Astrocyte of the cerebellum (primary cell): Measurements from ENCODE around the gene MTX3.

Experiments
- DNase-seq: peaks from one replicate; pipeline ENCODE4 v3.0.0-alpha.2; 2011; ENCODE audit warnings: low read depth
- H3K4me3 ChIP-seq: 2 replicates; pipeline ENCODE4 v1.5.1; 2011; ENCODE audit warnings: mild to moderate bottlenecking, low read depth, low read length, moderate library complexity
- in situ Hi-C: cut with HindIII; loops from 2 replicates; pipeline ENCODE4 v1.10.0; 2017; ENCODE audit warnings: low sequenced_read_pairs
- TF ChIP-seq, protein P1 (sequence below): IDR thresholded peaks from 2 replicates; pipeline ENCODE4 v1.5.1; 2012; ENCODE audit warnings: low read length, low read depth, moderate library complexity, mild to moderate bottlenecking; ENCODE audit errors: missing control alignments

MTX3 gene

DNA sequence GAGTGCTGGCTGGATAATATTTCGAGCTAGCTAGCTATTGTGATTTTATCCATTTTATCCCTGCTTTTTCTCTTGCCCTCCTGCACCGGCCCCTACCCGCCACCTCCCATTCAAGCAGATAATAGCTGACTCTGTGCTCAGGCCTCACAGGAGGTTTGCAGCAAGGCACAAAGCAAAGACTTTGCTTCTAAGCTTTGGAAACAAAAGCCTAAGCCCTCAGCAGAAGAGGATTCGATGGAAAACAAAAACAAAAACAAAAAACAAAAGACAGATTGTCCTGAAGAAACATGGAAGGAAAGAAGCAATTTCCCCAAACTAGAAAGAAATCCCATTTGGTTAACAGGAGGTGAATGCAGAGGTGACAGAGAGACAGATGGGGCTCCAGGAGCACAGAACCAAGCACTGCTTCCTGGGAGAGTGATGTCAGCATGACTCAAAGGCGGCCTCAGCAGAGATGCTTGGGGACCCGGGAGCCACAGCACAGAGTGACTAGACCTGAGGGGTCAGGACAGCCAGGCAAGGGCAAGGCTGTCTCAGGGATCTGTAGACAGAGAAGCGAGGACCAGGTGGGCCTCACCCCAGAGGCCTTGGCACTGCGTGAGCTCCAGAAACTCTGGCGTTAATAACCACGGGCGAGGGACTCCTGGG, 28.4 kb downstream of the MTX3 start:
- in situ Hi-C loops = no loop called here
- H3K4me3 ChIP-seq = no peak overlapping the region
- TF ChIP-seq, protein P1, sequence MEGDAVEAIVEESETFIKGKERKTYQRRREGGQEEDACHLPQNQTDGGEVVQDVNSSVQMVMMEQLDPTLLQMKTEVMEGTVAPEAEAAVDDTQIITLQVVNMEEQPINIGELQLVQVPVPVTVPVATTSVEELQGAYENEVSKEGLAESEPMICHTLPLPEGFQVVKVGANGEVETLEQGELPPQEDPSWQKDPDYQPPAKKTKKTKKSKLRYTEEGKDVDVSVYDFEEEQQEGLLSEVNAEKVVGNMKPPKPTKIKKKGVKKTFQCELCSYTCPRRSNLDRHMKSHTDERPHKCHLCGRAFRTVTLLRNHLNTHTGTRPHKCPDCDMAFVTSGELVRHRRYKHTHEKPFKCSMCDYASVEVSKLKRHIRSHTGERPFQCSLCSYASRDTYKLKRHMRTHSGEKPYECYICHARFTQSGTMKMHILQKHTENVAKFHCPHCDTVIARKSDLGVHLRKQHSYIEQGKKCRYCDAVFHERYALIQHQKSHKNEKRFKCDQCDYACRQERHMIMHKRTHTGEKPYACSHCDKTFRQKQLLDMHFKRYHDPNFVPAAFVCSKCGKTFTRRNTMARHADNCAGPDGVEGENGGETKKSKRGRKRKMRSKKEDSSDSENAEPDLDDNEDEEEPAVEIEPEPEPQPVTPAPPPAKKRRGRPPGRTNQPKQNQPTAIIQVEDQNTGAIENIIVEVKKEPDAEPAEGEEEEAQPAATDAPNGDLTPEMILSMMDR = no peak
- no peak for DNase-seq

DNA sequence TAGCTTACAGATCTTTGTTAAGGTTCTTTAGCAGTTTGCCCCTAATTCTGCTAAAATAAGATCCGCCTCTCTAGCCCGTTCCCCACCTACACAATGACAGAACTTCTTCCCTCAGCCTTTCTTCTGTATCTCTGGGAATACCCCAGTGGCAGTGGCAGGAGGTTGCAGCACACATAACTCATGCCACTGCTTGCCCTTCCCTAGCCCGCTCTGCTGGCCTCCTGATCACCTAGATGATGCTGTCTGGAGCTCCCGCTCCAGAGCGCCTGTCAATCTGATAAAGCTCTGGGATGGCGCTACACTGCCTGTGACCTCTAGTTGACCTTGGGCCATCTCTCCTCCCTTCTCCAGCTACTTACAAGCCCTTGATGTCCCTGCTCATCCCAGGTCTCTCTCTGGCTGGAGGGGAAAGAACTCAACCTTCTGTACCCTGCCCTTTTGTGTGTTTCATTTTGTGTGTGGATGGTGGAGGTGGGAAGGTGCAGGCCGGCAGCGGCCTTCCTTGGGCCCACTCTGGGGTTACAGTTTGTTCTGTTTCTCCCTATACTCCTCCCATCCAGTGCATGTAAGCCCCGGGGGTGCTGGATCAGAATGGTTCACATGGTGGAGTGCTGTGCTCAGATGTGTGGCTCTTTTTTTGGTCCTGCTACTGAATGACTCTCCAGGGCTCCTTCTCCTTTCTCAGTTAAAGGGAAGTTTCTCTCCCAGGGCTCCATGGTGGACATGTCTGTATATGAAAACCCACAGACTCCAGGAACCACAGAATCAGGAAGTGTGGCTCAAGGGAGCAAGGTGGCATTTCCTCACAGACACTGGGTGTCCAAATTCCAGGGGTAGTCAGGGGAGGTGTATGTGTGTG, 29.1 kb downstream of the MTX3 start:
- no peak overlapping the region for H3K4me3 ChIP-seq
- in situ Hi-C loops = no loop called here
- TF ChIP-seq, protein P1 = no peak
- DNase-seq = no peak

DNA sequence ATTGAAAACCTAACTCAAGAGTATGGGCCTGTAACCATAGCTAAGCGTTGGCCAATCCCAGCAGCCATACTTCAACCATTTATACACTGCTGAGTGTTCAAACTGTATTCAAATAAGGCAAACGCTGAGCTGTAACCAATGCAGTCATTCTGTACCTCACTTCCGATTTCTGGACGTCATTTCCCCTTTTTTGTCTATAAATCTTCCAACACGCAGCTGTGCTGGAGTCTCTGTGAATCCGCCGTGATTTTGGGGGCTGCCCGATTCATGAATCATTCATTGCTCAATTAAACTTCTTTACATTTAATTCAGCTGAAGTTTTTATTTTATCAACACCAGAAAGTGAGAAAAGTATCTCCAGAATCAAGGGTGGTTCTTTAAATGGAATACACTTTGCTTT, 31.7 kb downstream of the MTX3 start:
- in situ Hi-C loops = no loop called here
- TF ChIP-seq, protein P1 = no peak
- DNase-seq = no peak
- H3K4me3 ChIP-seq = no peak overlapping the region

DNA sequence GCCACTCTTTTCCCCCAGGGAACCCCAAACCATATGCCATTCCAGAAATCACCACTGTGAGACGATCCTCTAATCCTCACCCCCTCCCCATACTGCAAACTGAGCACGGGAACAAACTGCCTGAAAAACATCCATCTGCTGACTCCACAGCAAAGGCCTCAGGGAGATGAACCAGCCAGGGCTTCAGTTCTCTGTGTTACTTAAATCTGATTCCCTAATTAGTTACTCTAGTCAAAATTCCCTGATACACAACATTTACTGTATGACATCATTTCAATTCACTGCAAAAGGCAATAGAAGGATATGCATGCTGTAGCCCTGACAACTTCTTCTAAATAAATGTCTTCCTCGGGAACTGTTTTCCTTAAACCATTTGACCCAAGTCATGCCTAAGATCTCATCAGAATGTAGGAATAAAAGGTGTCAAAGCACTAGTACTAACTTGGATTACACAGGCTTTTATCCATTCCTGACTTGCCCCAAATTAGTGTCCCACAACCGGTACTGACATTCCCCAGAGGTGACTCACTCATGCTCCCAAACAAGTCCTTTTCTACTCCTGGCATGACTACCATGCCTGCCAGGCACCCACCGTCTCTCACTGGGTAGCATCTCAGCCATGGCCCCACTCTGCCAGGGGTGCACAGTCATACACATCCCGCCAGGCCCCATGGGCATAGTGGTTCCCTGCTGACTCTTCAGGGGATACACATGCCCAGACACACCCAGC, 35.0 kb downstream of the MTX3 start:
- TF ChIP-seq, protein P1 = no peak
- DNase-seq = peak; percentile 19
- in situ Hi-C loops = no loop called here
- no peak overlapping the region for H3K4me3 ChIP-seq

DNA sequence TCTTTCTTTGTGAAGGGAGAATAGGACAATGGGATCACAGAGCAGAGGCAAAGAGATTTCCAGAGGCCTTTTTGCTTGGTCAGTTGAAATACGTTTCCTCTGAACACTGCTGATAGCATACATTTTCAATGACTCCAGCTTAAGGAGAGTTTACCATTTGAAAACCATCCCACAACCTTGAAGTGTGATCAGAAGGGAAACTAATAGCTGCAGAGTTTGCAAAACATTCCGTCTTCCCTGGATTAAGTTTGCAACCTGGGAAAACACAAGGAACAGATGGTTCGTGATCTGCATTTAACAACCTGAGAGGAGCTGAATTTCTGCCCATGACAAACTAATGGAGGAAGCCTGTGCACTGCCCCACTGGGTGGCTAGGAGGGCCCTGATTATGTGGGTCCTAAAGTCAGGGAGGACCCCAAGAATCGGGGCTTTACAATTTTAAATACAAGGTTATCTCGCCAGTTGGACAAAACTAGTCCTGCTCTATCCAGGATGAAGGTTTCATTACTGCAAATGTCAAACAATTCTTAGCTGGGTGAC, 35.6 kb downstream of the MTX3 start:
- no peak for DNase-seq
- H3K4me3 ChIP-seq = no peak overlapping the region
- in situ Hi-C loops = no loop called here
- TF ChIP-seq, protein P1 = no peak

DNA sequence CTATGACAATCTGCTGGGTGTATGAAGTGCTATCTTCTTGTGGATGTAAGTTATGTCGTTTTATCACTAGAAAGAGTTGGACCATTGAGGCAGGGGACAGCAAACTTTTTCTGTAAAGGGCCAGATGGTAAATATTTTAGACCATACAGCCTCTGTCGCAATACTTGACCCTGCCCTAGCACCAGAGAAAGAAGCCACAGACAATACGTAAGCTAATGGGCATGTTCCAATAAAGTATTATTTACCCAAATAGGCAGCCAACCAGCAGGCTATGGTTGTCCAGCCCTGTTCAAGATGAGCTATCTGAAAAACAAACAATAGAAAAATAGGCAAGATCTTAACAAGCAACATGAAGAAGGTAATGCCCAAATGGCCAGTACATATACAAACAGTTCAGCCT, 36.4 kb downstream of the MTX3 start:
- in situ Hi-C loops = no loop called here
- DNase-seq = no peak
- TF ChIP-seq, protein P1 = no peak
- no peak overlapping the region for H3K4me3 ChIP-seq
